Right atrium auricular region (tissue), 2 donors: Measurements from ENCODE around the gene CDC26. TPM values are rescaled to one million over a fixed set of nuclear protein-coding genes. Genes with fewer than 3 reads are reported as not detected.
"Not testable (repeated sequence)": the region's sequence is repeated elsewhere in the genome, so short reads cannot be mapped to it uniquely, and the experiment has no call there.

ENCODE experiments used
- DNase-seq: peaks from one replicate; pipeline ENCODE4 v3.0.0-alpha.2; 2019; ENCODE audit warnings: low spot score
- H3K27ac ChIP-seq, 2 donors: fragments of 200-600 bp; sonication (generic); 1 replicate in 1 of 2; 2 replicates in 1 of 2; pipeline ENCODE4 v1.5.1; 2016 to 2019
- H3K27me3 ChIP-seq, 2 donors: fragments of 200-600 bp; sonication (generic); one replicate each; pipeline versions ENCODE4 v1.5.1 to v1.6.0; 2017 to 2019
- H3K36me3 ChIP-seq: fragments of 200-600 bp; sonication (generic); one replicate; pipeline ENCODE4 v1.5.1; 2016
- H3K4me1 ChIP-seq, 2 donors: fragments of 200-600 bp; sonication (generic); one replicate each; pipeline versions ENCODE4 v1.5.1 to v1.6.0; 2017 to 2019
- H3K4me3 ChIP-seq, 2 donors: fragments of 200-600 bp; sonication (generic); 1 replicate in 1 of 2; 2 replicates in 1 of 2; pipeline ENCODE4 v1.5.1; 2017 to 2019; ENCODE audit warnings: mild to moderate bottlenecking in 1 of 2, moderate library complexity in 1 of 2
- H3K9me3 ChIP-seq, 2 donors: fragments of 200-600 bp; sonication (generic); one replicate each; pipeline ENCODE4 v1.5.1; 2019
- CTCF ChIP-seq, 2 donors: fragments of 200-600 bp; sonication (generic); IDR thresholded peaks; one replicate each; pipeline ENCODE4 v1.5.1; 2019; ENCODE audit warnings: antibody characterized with exemption in 2 of 2
- total RNA-seq, 2 donors: library from RNA; depleted of rRNA; stranded (reverse); fragments of >200 nt; gene quantifications; one replicate each; pipeline ENCODE4 v1.1.0, GENCODE V29; 2016

CDC26 gene
- total RNA-seq, 2 donors from 2014 or later = 31.7 to 42.6 TPM

- no peak for DNase-seq
- Histone ChIP-seq H3K9me3 (no peaks in the 10 kb centered on the region), H3K4me3 (no peak overlapping the region), H3K4me1 (no peaks in the 10 kb centered on the region), H3K27ac (no peak overlapping the region), H3K36me3 (no peaks in the 10 kb centered on the region), H3K27me3 (no peaks in the 10 kb centered on the region)
- TF ChIP-seq CTCF (IDR thresholded peaks at IDR 0.05) = no peak
Observed at GRCh38 chr9:113245894-113246293, 29.5 kb downstream of the CDC26 start.

GRCh38 chr9:113244556-113244955, 30.8 kb downstream of the CDC26 start:
- Histone ChIP-seq H3K9me3 (no peaks in the 10 kb centered on the region), H3K36me3 (no peaks in the 10 kb centered on the region), H3K4me1 (no peaks in the 10 kb centered on the region), H3K27me3 (no peaks in the 10 kb centered on the region), H3K27ac (no peak overlapping the region), H3K4me3 (no peak overlapping the region)
- no peak for TF ChIP-seq CTCF (IDR thresholded peaks at IDR 0.05)
- no peak for DNase-seq

GRCh38 chr9:113241161-113241560, 34.2 kb downstream of the CDC26 start:
- H3K27ac ChIP-seq = no peak overlapping the region
- H3K4me1 ChIP-seq = peaks cover 0 to 6% of the 10 kb centered on the region in 2 donors
- DNase-seq = no peak
- H3K36me3 ChIP-seq = no peaks in the 10 kb centered on the region
- H3K27me3 ChIP-seq = no peaks in the 10 kb centered on the region
- no peak for TF ChIP-seq CTCF (IDR thresholded peaks at IDR 0.05)
- H3K9me3 ChIP-seq = no peaks in the 10 kb centered on the region
- no peak overlapping the region for H3K4me3 ChIP-seq

- DNase-seq = no peak
- Histone ChIP-seq H3K4me1 (peaks cover 0 to 6% of the 10 kb centered on the region in 2 donors), H3K4me3 (no peak overlapping the region), H3K27me3 (no peaks in the 10 kb centered on the region), H3K9me3 (no peaks in the 10 kb centered on the region), H3K36me3 (no peaks in the 10 kb centered on the region), H3K27ac (no peak overlapping the region)
- no peak for TF ChIP-seq CTCF (IDR thresholded peaks at IDR 0.05)
Observed at GRCh38 chr9:113238859-113239232, 36.5 kb downstream of the CDC26 start.

- no peak overlapping the region for H3K27ac ChIP-seq
- H3K4me3 ChIP-seq = no peak overlapping the region
- TF ChIP-seq CTCF (IDR thresholded peaks at IDR 0.05) = no peak
- no peaks in the 10 kb centered on the region for H3K27me3 ChIP-seq
- no peaks in the 10 kb centered on the region for H3K9me3 ChIP-seq
- DNase-seq = no peak
- H3K36me3 ChIP-seq = no peaks in the 10 kb centered on the region
- peaks cover 0 to 6% of the 10 kb centered on the region in 2 donors for H3K4me1 ChIP-seq
Observed at GRCh38 chr9:113238202-113238858, 37.0 kb downstream of the CDC26 start.

- H3K27me3 ChIP-seq = no peaks in the 10 kb centered on the region
- H3K4me3 ChIP-seq = no peak overlapping the region
- TF ChIP-seq CTCF (IDR thresholded peaks at IDR 0.05) = no peak
- H3K27ac ChIP-seq = no peak overlapping the region
- no peaks in the 10 kb centered on the region for H3K36me3 ChIP-seq
- DNase-seq = no peak
- H3K4me1 ChIP-seq = peaks cover 0 to 6% of the 10 kb centered on the region in 2 donors
- no peaks in the 10 kb centered on the region for H3K9me3 ChIP-seq
Observed at GRCh38 chr9:113237026-113237425, 38.3 kb downstream of the CDC26 start.

GRCh38 chr9:113235701-113236255, 39.6 kb downstream of the CDC26 start:
- DNase-seq, H3K4me3 ChIP-seq, H3K27ac ChIP-seq, H3K36me3 ChIP-seq, H3K9me3 ChIP-seq, H3K4me1 ChIP-seq, H3K27me3 ChIP-seq: not testable (repeated sequence)
